ENCODE measurements around the gene GLB1L2. TPM values are rescaled to one million over a fixed set of nuclear protein-coding genes. Genes with fewer than 3 reads are reported as not detected.
A peak's percentile ranks its signal among the peaks of the same experiment; 100 is the strongest.

GLB1L2 gene
- total RNA-seq, 5 donors from 2014 or later (not counting 1 experiment from before 2014, with no cell fraction given): 1.4 to 3.6 (median 2.3) TPM

DNA sequence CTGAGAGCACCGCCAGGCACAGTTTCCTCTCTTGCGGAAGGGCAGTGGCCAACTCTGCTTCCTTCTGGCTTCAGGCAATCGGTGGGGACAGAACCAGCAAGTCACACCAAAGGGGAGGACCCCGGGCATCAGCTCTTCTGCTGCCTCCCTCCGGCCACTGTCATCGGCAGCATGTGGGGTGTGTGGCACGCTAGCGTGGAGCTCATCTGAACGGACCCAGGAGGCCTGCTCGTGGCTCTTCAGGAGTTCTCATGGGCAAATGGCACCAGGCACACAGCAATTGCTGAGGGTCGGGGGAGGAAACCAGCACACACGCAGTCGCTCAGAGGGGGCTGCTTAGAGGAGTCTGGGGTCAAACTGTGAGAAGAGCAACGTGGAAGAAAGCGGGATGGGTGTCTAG, 53.4 kb downstream of the GLB1L2 start:
- WGBS (ENCODE audit: insufficient coverage): 90% methylated on average over 11 of the region's 15 CpGs
- Histone ChIP-seq H3K4me3 (ENCODE audit: control insufficient read depth in 1 of 2, extremely low read depth in 1 of 2, low read length in 1 of 2) (no peak overlapping the region), H3K27ac (ENCODE audit: low read length) (no peak overlapping the region), H3K9me3 (no peaks in the 10 kb centered on the region), H3K4me1 (ENCODE audit: control insufficient read depth in 1 of 2, extremely low read depth in 1 of 2, insufficient read depth in 2 of 2, low read length in 2 of 2) (peaks cover 6 to 36% of the 10 kb centered on the region in 2 experiments), H3K27me3 (replicated peaks in 1 of 2; ENCODE audit: control insufficient read depth in 2 of 2, extremely low read depth in 1 of 2, insufficient read depth in 2 of 2, low read length in 1 of 2) (peaks cover 2 to 62% of the 10 kb centered on the region in 2 experiments), H3K36me3 (ENCODE audit: control insufficient read depth in 2 of 2, extremely low read depth in 1 of 2, insufficient read depth in 1 of 2, low read length in 1 of 2) (no peaks in the 10 kb centered on the region)
- Mint-ChIP-seq H3K4me3 (no peak overlapping the region), H3K27me3 (peaks cover 16% of the 10 kb centered on the region in 2 donors), H3K4me1 (peaks cover 21 to 36% (median 22%) of the 10 kb centered on the region in 3 donors), H3K36me3 (no peaks in the 10 kb centered on the region), H3K27ac (no peak overlapping the region), H3K9me3 (no peaks in the 10 kb centered on the region)
- ATAC-seq (replicated peaks in 1 of 4) (no peak), DNase-seq (no peak)
- ChIA-PET CTCF (no interaction called here), POLR2A (no interaction called here)

DNA sequence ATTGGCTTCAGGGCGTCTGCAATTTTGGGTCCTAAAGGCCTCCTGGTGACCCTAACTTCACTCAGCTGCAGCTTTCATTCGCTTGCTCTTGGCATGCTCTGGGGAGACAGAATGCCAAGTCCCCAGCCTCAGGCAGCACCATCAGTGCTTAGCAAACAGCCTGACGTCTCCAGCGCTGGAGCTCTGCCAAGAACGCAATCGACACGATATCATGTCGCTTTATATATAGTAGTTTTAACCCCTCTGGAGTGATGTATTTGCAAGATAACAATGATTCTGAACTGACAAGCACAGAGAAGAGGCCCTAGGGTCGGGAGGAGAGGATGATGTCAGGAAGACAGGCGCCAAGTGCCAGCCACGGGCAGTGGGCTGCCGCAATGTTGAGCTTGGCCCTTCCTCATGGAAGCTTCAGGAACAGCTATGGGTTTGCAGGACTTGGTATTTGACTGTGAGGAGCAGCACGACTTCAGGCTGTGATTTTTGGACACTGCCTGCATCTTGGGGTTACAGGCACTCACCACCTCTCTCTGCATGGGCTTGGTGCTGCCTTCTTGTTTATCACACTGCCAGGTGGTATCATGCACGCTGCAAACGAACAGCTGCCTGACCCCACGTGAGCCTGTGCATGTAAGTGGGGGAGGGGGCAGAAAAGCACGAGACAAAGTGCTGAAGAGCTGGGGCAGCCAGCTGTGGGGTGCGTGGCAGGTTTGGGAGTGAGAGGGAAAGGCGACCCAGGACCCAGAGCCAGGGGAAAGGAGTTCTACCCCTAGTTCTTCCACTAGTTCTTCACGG, 54.2 kb downstream of the GLB1L2 start:
- POLR2A ChIA-PET: no interaction called here
- CTCF ChIA-PET: no interaction called here
- H3K4me3 ChIP-seq (ENCODE audit: control insufficient read depth in 1 of 2, extremely low read depth in 1 of 2, low read length in 1 of 2): no peak overlapping the region
- ATAC-seq (replicated peaks in 1 of 4): no peak
- H3K36me3 ChIP-seq (ENCODE audit: control insufficient read depth in 2 of 2, extremely low read depth in 1 of 2, insufficient read depth in 1 of 2, low read length in 1 of 2): no peaks in the 10 kb centered on the region
- H3K9me3 Mint-ChIP-seq: no peaks in the 10 kb centered on the region
- peaks cover 16 to 17% of the 10 kb centered on the region in 2 donors for H3K27me3 Mint-ChIP-seq
- WGBS (ENCODE audit: insufficient coverage): 84% methylated on average over 13 of the region's 20 CpGs
- peaks cover 2 to 68% of the 10 kb centered on the region in 2 experiments for H3K27me3 ChIP-seq (replicated peaks in 1 of 2; ENCODE audit: control insufficient read depth in 2 of 2, extremely low read depth in 1 of 2, insufficient read depth in 2 of 2, low read length in 1 of 2)
- DNase-seq: no peak
- no peak overlapping the region for H3K27ac ChIP-seq (ENCODE audit: low read length)
- H3K36me3 Mint-ChIP-seq: no peaks in the 10 kb centered on the region
- no peaks in the 10 kb centered on the region for H3K9me3 ChIP-seq
- H3K4me3 Mint-ChIP-seq: peak overlapping the region in 1 of 3 donors; percentile 40
- peaks cover 6 to 38% of the 10 kb centered on the region in 2 experiments for H3K4me1 ChIP-seq (ENCODE audit: control insufficient read depth in 1 of 2, extremely low read depth in 1 of 2, insufficient read depth in 2 of 2, low read length in 2 of 2)
- no peak overlapping the region for H3K27ac Mint-ChIP-seq
- peaks cover 21 to 36% (median 22%) of the 10 kb centered on the region in 3 donors for H3K4me1 Mint-ChIP-seq

GRCh38 chr11:134386945-134387344, 55.2 kb downstream of the GLB1L2 start:
- DNase-seq (peak in 1 of 35 experiments; percentile 12), ATAC-seq (replicated peaks in 1 of 4) (peak in 1 of 4 experiments; percentile 19)
- Histone ChIP-seq H3K27ac (ENCODE audit: low read length) (no peak overlapping the region), H3K4me1 (ENCODE audit: control insufficient read depth in 1 of 2, extremely low read depth in 1 of 2, insufficient read depth in 2 of 2, low read length in 2 of 2) (peaks cover 6 to 38% of the 10 kb centered on the region in 2 experiments), H3K36me3 (ENCODE audit: control insufficient read depth in 2 of 2, extremely low read depth in 1 of 2, insufficient read depth in 1 of 2, low read length in 1 of 2) (no peaks in the 10 kb centered on the region), H3K27me3 (replicated peaks in 1 of 2; ENCODE audit: control insufficient read depth in 2 of 2, extremely low read depth in 1 of 2, insufficient read depth in 2 of 2, low read length in 1 of 2) (peaks cover 2 to 68% of the 10 kb centered on the region in 2 experiments), H3K9me3 (no peaks in the 10 kb centered on the region), H3K4me3 (ENCODE audit: control insufficient read depth in 1 of 2, extremely low read depth in 1 of 2, low read length in 1 of 2) (peak overlapping the region in 1 of 2 donors; percentile 7)
- Mint-ChIP-seq H3K4me3 (peak overlapping the region in 2 of 3 donors; percentile 11 to 40), H3K9me3 (no peaks in the 10 kb centered on the region), H3K27me3 (peaks cover 16% of the 10 kb centered on the region in 2 donors), H3K4me1 (peaks cover 21 to 36% (median 22%) of the 10 kb centered on the region in 3 donors), H3K36me3 (no peaks in the 10 kb centered on the region), H3K27ac (no peak overlapping the region)
- WGBS (ENCODE audit: insufficient coverage): 2% methylated on average over 5 of the region's 6 CpGs
- CTCF ChIA-PET: no interaction called here
- POLR2A ChIA-PET: no interaction called here

GRCh38 chr11:134387501-134387900, 55.7 kb downstream of the GLB1L2 start:
- ChIA-PET POLR2A (no interaction called here), CTCF (no interaction called here)
- H3K27me3 Mint-ChIP-seq: peaks cover 13 to 16% of the 10 kb centered on the region in 2 donors
- Histone ChIP-seq H3K27ac (ENCODE audit: low read length) (no peak overlapping the region), H3K27me3 (replicated peaks in 1 of 2; ENCODE audit: control insufficient read depth in 2 of 2, extremely low read depth in 1 of 2, insufficient read depth in 2 of 2, low read length in 1 of 2) (peaks cover 2 to 66% of the 10 kb centered on the region in 2 experiments), H3K4me3 (ENCODE audit: control insufficient read depth in 1 of 2, extremely low read depth in 1 of 2, low read length in 1 of 2) (no peak overlapping the region), H3K9me3 (no peaks in the 10 kb centered on the region), H3K4me1 (ENCODE audit: control insufficient read depth in 1 of 2, extremely low read depth in 1 of 2, insufficient read depth in 2 of 2, low read length in 2 of 2) (peaks cover 6 to 38% of the 10 kb centered on the region in 2 experiments), H3K36me3 (ENCODE audit: control insufficient read depth in 2 of 2, extremely low read depth in 1 of 2, insufficient read depth in 1 of 2, low read length in 1 of 2) (no peaks in the 10 kb centered on the region)
- DNase-seq: no peak
- H3K4me1 Mint-ChIP-seq: peaks cover 21 to 36% (median 22%) of the 10 kb centered on the region in 3 donors
- H3K4me3 Mint-ChIP-seq: peak overlapping the region in 1 of 3 donors; percentile 40
- no peak for ATAC-seq (replicated peaks in 1 of 4)
- no peak overlapping the region for H3K27ac Mint-ChIP-seq
- no peaks in the 10 kb centered on the region for H3K36me3 Mint-ChIP-seq
- WGBS (ENCODE audit: insufficient coverage): 92% methylated on average over 12 of the region's 21 CpGs
- H3K9me3 Mint-ChIP-seq: no peaks in the 10 kb centered on the region

DNA sequence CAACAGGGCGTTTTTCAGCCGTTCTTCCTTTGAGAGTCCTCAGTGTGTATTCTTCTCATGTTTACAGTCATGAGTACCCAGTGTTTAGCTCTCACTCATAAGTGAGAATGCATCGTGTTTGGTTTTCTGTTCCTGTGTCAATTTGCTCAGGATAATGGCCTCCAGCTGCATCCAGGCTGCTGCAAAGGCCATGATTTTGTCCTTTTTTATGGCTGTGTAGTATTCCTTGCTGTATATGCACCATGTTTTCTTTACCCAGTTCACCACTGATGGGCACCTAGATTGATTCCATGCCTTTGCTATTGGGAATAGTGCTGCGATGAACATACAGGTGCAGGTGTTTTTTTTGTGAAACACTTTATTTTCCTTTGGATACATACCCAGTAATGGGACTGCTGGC, 56.8 kb downstream of the GLB1L2 start:
- Histone ChIP-seq H3K27ac (ENCODE audit: low read length) (no peak overlapping the region), H3K9me3 (no peaks in the 10 kb centered on the region), H3K4me1 (ENCODE audit: control insufficient read depth in 1 of 2, extremely low read depth in 1 of 2, insufficient read depth in 2 of 2, low read length in 2 of 2) (peaks cover 6 to 38% of the 10 kb centered on the region in 2 experiments), H3K4me3 (ENCODE audit: control insufficient read depth in 1 of 2, extremely low read depth in 1 of 2, low read length in 1 of 2) (no peak overlapping the region), H3K27me3 (replicated peaks in 1 of 2; ENCODE audit: control insufficient read depth in 2 of 2, extremely low read depth in 1 of 2, insufficient read depth in 2 of 2, low read length in 1 of 2) (peaks cover 2 to 61% of the 10 kb centered on the region in 2 experiments), H3K36me3 (ENCODE audit: control insufficient read depth in 2 of 2, extremely low read depth in 1 of 2, insufficient read depth in 1 of 2, low read length in 1 of 2) (no peaks in the 10 kb centered on the region)
- ChIA-PET POLR2A (no interaction called here), CTCF (no interaction called here)
- H3K36me3 Mint-ChIP-seq: no peaks in the 10 kb centered on the region
- WGBS (ENCODE audit: insufficient coverage): 82% methylated on average over 3 of the region's 4 CpGs
- H3K27ac Mint-ChIP-seq: no peak overlapping the region
- no peak for ATAC-seq (replicated peaks in 1 of 4)
- H3K27me3 Mint-ChIP-seq: peaks cover 15 to 16% of the 10 kb centered on the region in 2 donors
- H3K4me1 Mint-ChIP-seq: peaks cover 21 to 36% (median 22%) of the 10 kb centered on the region in 3 donors
- no peak for DNase-seq
- H3K4me3 Mint-ChIP-seq: no peak overlapping the region
- H3K9me3 Mint-ChIP-seq: no peaks in the 10 kb centered on the region

DNA sequence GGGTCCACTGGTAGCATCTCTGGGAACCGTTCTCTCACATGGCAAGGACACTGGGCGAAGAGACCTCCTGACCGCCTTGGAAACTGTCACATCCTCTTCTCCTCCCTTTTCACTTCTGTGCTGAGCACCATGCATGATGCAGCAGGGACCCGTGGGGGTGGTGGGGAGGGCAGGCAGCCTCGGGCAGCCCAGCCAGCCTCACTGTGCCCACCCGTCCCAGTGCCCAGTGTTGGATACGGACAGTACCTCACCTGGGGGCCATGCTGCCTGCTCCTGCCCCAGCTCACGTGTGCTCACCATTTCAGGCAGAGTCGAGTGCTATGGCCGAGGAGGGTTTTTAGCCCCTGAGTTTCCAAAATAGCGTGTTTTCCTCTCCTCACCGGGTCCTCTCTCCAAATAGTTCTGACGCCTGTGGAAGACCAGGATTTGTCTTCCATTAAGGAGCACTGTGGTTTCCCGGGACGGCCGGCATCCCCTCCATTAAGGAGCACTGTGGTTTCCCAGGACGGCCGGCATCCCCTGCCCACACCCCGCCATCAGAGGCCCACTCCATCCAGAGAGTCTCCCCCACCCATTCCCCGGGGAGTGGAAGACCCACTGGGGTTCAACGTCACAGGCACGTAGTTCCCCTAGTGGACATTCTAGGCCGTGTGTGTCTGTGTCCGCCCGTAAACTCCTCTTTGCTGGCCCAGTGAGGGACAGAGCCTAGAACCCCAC, 57.8 kb downstream of the GLB1L2 start:
- no peak overlapping the region for H3K4me3 ChIP-seq (ENCODE audit: control insufficient read depth in 1 of 2, extremely low read depth in 1 of 2, low read length in 1 of 2)
- DNase-seq (no peak), ATAC-seq (replicated peaks in 1 of 4) (no peak)
- Mint-ChIP-seq H3K9me3 (no peaks in the 10 kb centered on the region), H3K36me3 (no peaks in the 10 kb centered on the region), H3K4me1 (peaks cover 21 to 36% (median 22%) of the 10 kb centered on the region in 3 donors), H3K27ac (no peak overlapping the region), H3K4me3 (no peak overlapping the region), H3K27me3 (peaks cover 15 to 16% of the 10 kb centered on the region in 2 donors)
- peaks cover 6 to 35% of the 10 kb centered on the region in 2 experiments for H3K4me1 ChIP-seq (ENCODE audit: control insufficient read depth in 1 of 2, extremely low read depth in 1 of 2, insufficient read depth in 2 of 2, low read length in 2 of 2)
- POLR2A ChIA-PET: no interaction called here
- no peaks in the 10 kb centered on the region for H3K9me3 ChIP-seq
- CTCF ChIA-PET: no interaction called here
- WGBS (ENCODE audit: insufficient coverage): 87% methylated on average over 13 of the region's 25 CpGs
- peaks cover 2 to 58% of the 10 kb centered on the region in 2 experiments for H3K27me3 ChIP-seq (replicated peaks in 1 of 2; ENCODE audit: control insufficient read depth in 2 of 2, extremely low read depth in 1 of 2, insufficient read depth in 2 of 2, low read length in 1 of 2)
- no peak overlapping the region for H3K27ac ChIP-seq (ENCODE audit: low read length)
- no peaks in the 10 kb centered on the region for H3K36me3 ChIP-seq (ENCODE audit: control insufficient read depth in 2 of 2, extremely low read depth in 1 of 2, insufficient read depth in 1 of 2, low read length in 1 of 2)

All from T-cell (primary cell).